ENCODE measurements around the gene PACRG.

- TF ChIP-seq CTCF (IDR thresholded peaks at IDR 0.05) (no peak), EP300 (IDR thresholded peaks at IDR 0.05) (no peak)
These were observed 101.4 kb downstream of the PACRG start for GRCh38 chr6:162829013-162829742.

Measured in ovary (tissue), 3 donors.